ENCODE measurements around the gene SIX3.

The SIX3 gene

DNA sequence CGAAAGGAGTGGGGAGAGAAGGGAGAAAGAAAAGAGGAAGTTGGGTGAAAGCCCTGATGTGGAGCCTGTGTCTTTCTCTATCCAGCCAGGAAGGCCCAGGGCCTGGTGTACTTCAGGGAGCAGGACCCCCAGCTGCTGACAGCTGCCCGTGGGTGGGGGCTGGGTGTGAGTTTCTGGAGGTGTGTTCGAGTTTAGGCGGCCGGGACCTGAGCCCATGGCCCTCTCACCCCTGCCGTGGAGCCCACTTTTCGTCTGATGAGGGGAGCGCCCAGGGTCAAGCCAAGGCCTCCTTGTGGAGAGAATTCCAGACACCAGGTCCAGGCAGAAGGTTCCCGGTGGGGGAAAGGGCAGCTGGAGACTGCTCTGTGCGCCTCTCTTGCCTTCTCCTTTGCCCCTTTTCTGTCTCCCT is 2.2 kb downstream of the SIX3 start:
- TF ChIP-seq GATA3 (IDR thresholded peaks at IDR 0.05; ENCODE audit: low read depth, low read length) = no peak
- TF ChIP-seq GATA2 (IDR thresholded peaks at IDR 0.05; ENCODE audit: low read depth, low read length) = no peak

DNA sequence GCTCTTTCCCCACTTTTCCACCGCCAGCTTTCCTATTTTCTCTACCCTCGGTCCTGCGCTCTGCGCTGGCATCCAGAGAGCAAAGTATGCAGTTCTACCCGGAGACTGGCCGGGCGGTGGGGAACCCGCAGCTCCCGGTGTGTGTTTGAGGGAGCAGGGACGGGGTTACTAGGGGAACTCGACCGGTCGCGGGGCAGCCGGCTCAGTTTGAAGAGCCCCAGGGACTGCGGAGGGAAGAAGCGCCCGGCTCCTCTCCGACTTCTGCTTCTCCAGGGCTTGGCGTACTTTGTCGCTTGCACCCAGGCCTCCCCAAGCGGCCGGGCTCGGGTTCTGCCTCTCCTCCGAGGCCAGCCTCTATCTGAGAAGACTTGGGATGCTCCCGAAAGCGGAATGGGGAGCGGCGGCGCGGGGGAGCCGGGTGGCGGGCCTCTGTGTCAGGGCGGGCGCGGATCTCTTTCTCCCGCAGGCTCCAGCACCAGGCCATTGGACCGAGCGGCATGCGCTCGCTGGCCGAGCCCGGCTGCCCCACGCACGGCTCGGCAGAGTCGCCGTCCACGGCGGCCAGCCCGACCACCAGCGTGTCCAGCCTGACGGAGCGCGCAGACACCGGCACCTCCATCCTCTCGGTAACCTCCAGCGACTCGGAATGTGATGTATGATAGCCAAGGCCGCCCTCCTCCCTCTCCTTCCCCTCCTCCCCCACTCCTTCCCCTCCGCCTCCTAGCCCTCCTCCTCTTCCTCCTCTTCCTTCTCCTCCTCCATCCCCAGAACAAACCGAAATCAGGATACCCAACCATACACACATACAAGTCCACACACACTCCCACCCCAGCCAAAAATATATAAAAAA is 2.8 kb downstream of the SIX3 start:
- TF ChIP-seq GATA2 (IDR thresholded peaks at IDR 0.05; ENCODE audit: low read depth, low read length) (no peak), GATA3 (IDR thresholded peaks at IDR 0.05; ENCODE audit: low read depth, low read length) (no peak)

- TF ChIP-seq GATA3 (IDR thresholded peaks at IDR 0.05; ENCODE audit: low read depth, low read length) (no peak), GATA2 (IDR thresholded peaks at IDR 0.05; ENCODE audit: low read depth, low read length) (no peak)
These were observed 3.6 kb downstream of the SIX3 start for GRCh38 chr2:44944952-44945612.

DNA sequence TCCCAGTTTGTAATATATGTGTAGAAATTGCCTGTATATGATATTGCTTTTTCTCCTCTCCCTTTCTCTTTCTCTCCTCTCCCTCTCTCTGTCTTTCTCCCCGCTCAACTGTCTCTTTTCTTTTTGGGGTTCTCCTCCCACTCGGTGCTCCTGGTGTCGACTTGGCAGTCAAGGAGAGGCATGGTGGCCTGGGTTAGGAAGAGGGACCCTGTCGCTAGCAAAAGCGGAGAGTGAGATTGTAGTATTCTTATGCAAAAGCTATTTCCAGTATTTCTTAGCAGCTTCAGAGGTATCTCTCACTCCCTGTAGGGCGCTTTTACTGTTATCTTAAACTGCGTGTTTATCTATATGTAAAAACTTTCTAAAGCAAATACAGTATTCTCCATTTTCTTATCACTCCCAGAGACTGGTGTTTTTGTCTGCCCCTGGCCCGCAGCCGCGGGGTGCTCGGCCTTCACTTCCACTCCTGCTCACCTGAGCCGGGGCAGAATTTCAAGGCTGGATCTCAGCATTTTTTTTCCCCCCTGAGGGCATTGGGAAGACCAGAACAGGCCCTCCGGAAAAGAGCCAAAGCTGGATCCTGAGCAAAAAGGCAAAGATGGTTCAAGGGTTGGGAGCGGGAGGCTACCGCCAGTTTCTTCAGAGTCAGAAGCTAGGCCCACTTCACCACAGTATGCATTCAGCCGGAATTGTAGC is 4.3 kb downstream of the SIX3 start:
- TF ChIP-seq GATA2 (IDR thresholded peaks at IDR 0.05; ENCODE audit: low read depth, low read length) (no peak), GATA3 (IDR thresholded peaks at IDR 0.05; ENCODE audit: low read depth, low read length) (no peak)

GRCh38 chr2:44946372-44947027 is 5.0 kb downstream of the SIX3 start:
- TF ChIP-seq GATA2 (IDR thresholded peaks at IDR 0.05; ENCODE audit: low read depth, low read length) = no peak
- no peak for TF ChIP-seq GATA3 (IDR thresholded peaks at IDR 0.05; ENCODE audit: low read depth, low read length)

DNA sequence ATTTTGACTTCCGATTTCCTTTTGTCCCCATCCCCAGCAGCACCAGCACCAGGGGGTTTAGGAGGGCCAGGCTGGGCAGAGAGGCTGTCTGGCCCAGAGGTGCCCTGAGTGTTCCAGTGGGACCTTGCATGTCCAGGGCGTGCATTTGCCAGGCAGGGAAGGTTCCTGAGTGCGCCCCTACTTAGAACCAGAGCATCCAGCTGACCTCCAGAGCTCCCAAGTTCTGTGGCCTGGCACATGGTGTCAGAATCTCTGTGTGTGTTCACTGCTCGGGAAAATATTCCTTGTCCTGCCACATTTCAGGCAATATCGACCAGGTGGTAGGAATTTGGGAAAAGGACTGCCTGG is 5.5 kb downstream of the SIX3 start:
- no peak for TF ChIP-seq GATA3 (IDR thresholded peaks at IDR 0.05; ENCODE audit: low read depth, low read length)
- TF ChIP-seq GATA2 (IDR thresholded peaks at IDR 0.05; ENCODE audit: low read depth, low read length) = no peak

GRCh38 chr2:44948565-44949328 is 7.2 kb downstream of the SIX3 start:
- no peak for TF ChIP-seq GATA3 (IDR thresholded peaks at IDR 0.05; ENCODE audit: low read depth, low read length)

- no peak for TF ChIP-seq GATA3 (IDR thresholded peaks at IDR 0.05; ENCODE audit: low read depth, low read length)
These were observed 8.0 kb downstream of the SIX3 start for GRCh38 chr2:44949329-44950151.

- no peak for TF ChIP-seq GATA3 (IDR thresholded peaks at IDR 0.05; ENCODE audit: low read depth, low read length)
- TF ChIP-seq GATA2 (IDR thresholded peaks at IDR 0.05; ENCODE audit: low read depth, low read length) = no peak
These were observed 9.1 kb downstream of the SIX3 start for GRCh38 chr2:44950646-44951045.

DNA sequence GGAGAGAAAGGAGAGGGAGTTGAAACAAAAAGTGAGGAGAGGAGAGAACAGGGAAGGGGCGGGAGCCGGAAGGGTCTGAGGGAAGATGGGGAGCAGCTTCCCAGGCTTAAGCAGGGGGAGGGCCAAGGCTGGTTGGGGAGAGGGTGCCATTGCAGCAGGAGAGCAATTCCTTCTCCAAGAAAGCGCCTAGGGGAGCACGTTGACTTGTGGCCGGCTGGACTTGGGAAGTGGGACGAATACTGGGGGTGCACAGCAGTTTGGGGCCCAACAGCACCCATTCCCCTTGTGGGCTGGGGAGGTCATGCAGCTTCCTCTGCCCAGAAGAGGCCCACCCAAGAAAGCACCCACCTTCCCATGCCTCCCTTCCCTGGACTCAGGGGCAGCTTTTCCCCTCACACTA is 9.6 kb downstream of the SIX3 start:
- TF ChIP-seq GATA3 (IDR thresholded peaks at IDR 0.05; ENCODE audit: low read depth, low read length) (no peak), GATA2 (IDR thresholded peaks at IDR 0.05; ENCODE audit: low read depth, low read length) (no peak)

DNA sequence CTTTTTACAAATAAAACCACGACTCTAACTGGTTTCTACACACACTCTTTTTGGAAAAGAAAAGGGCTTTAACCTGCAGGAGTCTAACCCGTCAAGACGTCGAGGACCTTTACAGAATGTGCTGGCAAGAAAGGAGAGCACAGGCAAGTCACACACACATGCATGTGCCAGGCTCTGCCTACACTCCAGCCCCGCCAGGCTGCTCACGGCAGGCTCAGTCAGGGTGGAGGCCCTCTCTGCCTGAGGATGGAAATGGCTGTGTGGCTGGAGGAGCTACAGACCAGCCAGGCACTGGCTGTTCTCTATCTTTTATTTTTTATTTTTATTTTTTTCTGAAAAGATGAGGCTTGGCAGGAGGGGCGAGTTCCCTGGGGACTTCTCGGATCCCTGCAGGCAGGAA is 10.2 kb downstream of the SIX3 start:
- TF ChIP-seq GATA2 (IDR thresholded peaks at IDR 0.05; ENCODE audit: low read depth, low read length) = no peak
- no peak for TF ChIP-seq GATA3 (IDR thresholded peaks at IDR 0.05; ENCODE audit: low read depth, low read length)

DNA sequence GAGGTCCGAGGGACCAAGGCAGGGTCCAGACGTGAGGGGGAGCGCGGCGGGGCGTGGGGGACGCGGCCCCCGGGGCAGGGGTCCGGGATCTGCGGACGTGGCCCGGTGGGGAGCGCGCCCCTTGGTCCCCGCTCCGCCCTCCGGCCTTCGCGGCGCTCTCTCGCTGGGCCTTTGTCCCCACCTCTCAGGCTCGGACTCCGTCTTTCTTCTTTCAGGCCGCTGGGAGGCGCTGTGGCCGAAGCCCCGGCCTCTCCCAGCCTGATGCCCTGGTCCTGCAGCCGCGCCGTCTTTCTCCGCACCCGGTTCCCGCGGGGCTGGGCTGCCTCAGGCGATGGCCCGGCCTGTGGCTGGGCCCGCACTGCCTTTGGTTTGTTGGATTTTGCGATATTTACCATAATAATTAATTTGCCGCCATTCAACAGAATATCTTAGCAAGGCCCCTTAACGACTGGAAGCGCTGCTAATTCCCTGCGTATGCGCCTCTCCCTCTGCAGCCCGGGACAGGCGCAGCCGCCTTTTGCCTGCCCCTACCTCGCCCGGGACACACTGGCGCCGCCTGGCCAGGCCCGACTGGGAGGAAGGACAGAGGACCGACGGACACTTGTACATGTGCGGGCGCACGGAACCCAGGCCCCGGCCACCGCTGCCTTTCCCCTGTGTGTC is 10.8 kb downstream of the SIX3 start:
- TF ChIP-seq GATA3 (IDR thresholded peaks at IDR 0.05; ENCODE audit: low read depth, low read length) = no peak
- TF ChIP-seq GATA2 (IDR thresholded peaks at IDR 0.05; ENCODE audit: low read depth, low read length) = no peak
